GM18951 (cell line): ENCODE measurements around the gene SLC22A17.

ENCODE experiments used
- POLR2A ChIP-seq: IDR thresholded peaks from 4 replicates; pipeline ENCODE4 v1.6.1; 2011; ENCODE audit warnings: mild to moderate bottlenecking; ENCODE audit not compliant: insufficient read length, insufficient read depth; ENCODE audit errors: extremely low read depth
- in situ Hi-C: fragments of 300-500 bp; cut with MboI; formaldehyde crosslinking; loops from one replicate; pipeline ENCODE4 v1.12.0; 2022; ENCODE audit warnings: low sequenced_read_pairs, mixed read lengths, inconsistent platforms; ENCODE audit not compliant: unreplicated experiment

Gene SLC22A17

GRCh38 chr14:23377573-23378563 is 25.2 kb upstream of the SLC22A17 start:
- in situ Hi-C loops: loop anchor here (10.0 kb wide), 1 partner anchor 113 kb away; no protein-coding TSS in a partner anchor
- TF ChIP-seq POLR2A: no peak

GRCh38 chr14:23377198-23377550 is 24.5 kb upstream of the SLC22A17 start:
- TF ChIP-seq POLR2A: no peak
- in situ Hi-C loops: loop anchor here (10.0 kb wide), 1 partner anchor 112 kb away; no protein-coding TSS in a partner anchor

- TF ChIP-seq POLR2A: no peak
- in situ Hi-C loops: loop anchor here (10.0 kb wide), 1 partner anchor 112 kb away; no protein-coding TSS in a partner anchor
Measured at GRCh38 chr14:23376482-23377197, 24.0 kb upstream of the SLC22A17 start, which contains the start of gene CMTM5. TSS of gene CMTM5 (plus strand) at chr14:23377046. CDS start at chr14:23377252, 206 bp downstream.

- no peak for TF ChIP-seq POLR2A
- in situ Hi-C loops: loop anchor here (10.0 kb wide), 1 partner anchor 111 kb away; no protein-coding TSS in a partner anchor
Measured at GRCh38 chr14:23375527-23376251, 23.0 kb upstream of the SLC22A17 start.

GRCh38 chr14:23373041-23373440 is 20.4 kb upstream of the SLC22A17 start:
- in situ Hi-C loops: loop anchor here (10.0 kb wide), 1 partner anchor 108 kb away; no protein-coding TSS in a partner anchor

GRCh38 chr14:23372509-23372908 is 19.8 kb upstream of the SLC22A17 start, which contains the start of gene IL25:
TSS of gene IL25 (plus strand) at chr14:23372809.
- TF ChIP-seq POLR2A: no peak
- in situ Hi-C loops: loop anchor here (10.0 kb wide), 1 partner anchor 108 kb away; no protein-coding TSS in a partner anchor

More at GRCh38 chr14:23373041-23373440, 20.4 kb upstream of the SLC22A17 start:
- TF ChIP-seq POLR2A: no peak

GRCh38 chr14:23371865-23372264 is 19.2 kb upstream of the SLC22A17 start:
- no peak for TF ChIP-seq POLR2A
- in situ Hi-C loops: loop anchor here (10.0 kb wide), 1 partner anchor 107 kb away; no protein-coding TSS in a partner anchor

GRCh38 chr14:23370221-23370620 is 17.5 kb upstream of the SLC22A17 start:
- no peak for TF ChIP-seq POLR2A
- in situ Hi-C loops: loop anchor here (10.0 kb wide), 1 partner anchor 105 kb away; no protein-coding TSS in a partner anchor

GRCh38 chr14:23366426-23366921 is 13.8 kb upstream of the SLC22A17 start:
- no peak for TF ChIP-seq POLR2A
- in situ Hi-C loops: no loop called here

GRCh38 chr14:23365732-23366425 is 13.2 kb upstream of the SLC22A17 start:
- no peak for TF ChIP-seq POLR2A
- in situ Hi-C loops: no loop called here

GRCh38 chr14:23365036-23365731 is 12.5 kb upstream of the SLC22A17 start, which contains the start of gene EFS:
TSS of gene EFS (minus strand) at chr14:23365172. CDS start at chr14:23365025, 147 bp downstream.
- TF ChIP-seq POLR2A: no peak

More at GRCh38 chr14:23365036-23365731, 12.5 kb upstream of the SLC22A17 start, which contains the start of gene EFS:
- in situ Hi-C loops: no loop called here
